ENCODE measurements around the gene ORAI2.

GRCh38 chr7:102459221-102459844 is 26.0 kb downstream of the ORAI2 start:
- no peak for TF ChIP-seq POLR2AphosphoS5 (IDR thresholded peaks at IDR 0.05; ENCODE audit: low read depth)
- TF ChIP-seq CTCF (IDR thresholded peaks at IDR 0.05; ENCODE audit: insufficient read depth, low read length) = no peak
- no peak for TF ChIP-seq SPI1 (IDR thresholded peaks at IDR 0.05; ENCODE audit: borderline replicate concordance, low read depth)
